GM19467 (cell line): ENCODE measurements around the gene C19orf25.
"Not testable (repeated sequence)": the region's sequence is repeated elsewhere in the genome, so short reads cannot be mapped to it uniquely, and the experiment has no call there.

Experiments
- ATAC-seq: cut with Tn5 transposase; IDR thresholded peaks from one replicate; pipeline ENCODE4 v1.9.1; 2021; ENCODE audit warnings: mild to moderate bottlenecking, moderate library complexity; ENCODE audit not compliant: unreplicated experiment

Gene C19orf25

GRCh38 chr19:1450735-1451731 lies 28.0 kb downstream of the C19orf25 start:
- no peak for ATAC-seq

- no peak for ATAC-seq
These were observed 29.3 kb downstream of the C19orf25 start, which contains the start of gene APC2 for GRCh38 chr19:1449467-1450442. TSS of gene APC2 (plus strand) at chr19:1450121. CDS start at chr19:1453002, 2,881 bp downstream.

GRCh38 chr19:1447944-1448343 lies 31.1 kb downstream of the C19orf25 start:
- ATAC-seq, result no peak

GRCh38 chr19:1447504-1447903 lies 31.5 kb downstream of the C19orf25 start:
- no peak for ATAC-seq

- ATAC-seq, result no peak
These were observed 32.1 kb downstream of the C19orf25 start for GRCh38 chr19:1446713-1447481.

- no peak for ATAC-seq
These were observed 32.9 kb downstream of the C19orf25 start for GRCh38 chr19:1445932-1446712.

GRCh38 chr19:1445185-1445931 lies 33.7 kb downstream of the C19orf25 start:
- peak; percentile 70 for ATAC-seq

- no peak for ATAC-seq
These were observed 37.2 kb downstream of the C19orf25 start for GRCh38 chr19:1441677-1442438.

- ATAC-seq, result no peak
These were observed 38.0 kb downstream of the C19orf25 start for GRCh38 chr19:1441022-1441426.

- no peak for ATAC-seq
These were observed 38.6 kb downstream of the C19orf25 start for GRCh38 chr19:1440418-1440801.

- not testable (repeated sequence) for ATAC-seq
These were observed 39.2 kb downstream of the C19orf25 start for GRCh38 chr19:1439525-1440417.

- ATAC-seq, result no peak
These were observed 40.1 kb downstream of the C19orf25 start for GRCh38 chr19:1438933-1439354.

GRCh38 chr19:1438035-1438932 lies 40.7 kb downstream of the C19orf25 start, which contains the start of gene RPS15:
TSS of gene RPS15 (plus strand) at chr19:1438396. CDS start at chr19:1438426, 30 bp downstream.
- peak; percentile 86 for ATAC-seq

GRCh38 chr19:1437609-1438008 lies 41.4 kb downstream of the C19orf25 start:
- peak; percentile 8 for ATAC-seq

- no peak for ATAC-seq
These were observed 43.5 kb downstream of the C19orf25 start for GRCh38 chr19:1435378-1435989.
